ENCODE measurements around the gene RNASEL.
"Not testable (repeated sequence)": the region's sequence is repeated elsewhere in the genome, so short reads cannot be mapped to it uniquely, and the experiment has no call there.

Gene RNASEL

GRCh38 chr1:182633031-182633430, 44.0 kb upstream of the RNASEL start:
- no peak for DNase-seq (ENCODE audit: low spot score)
- POLR2A ChIA-PET (ENCODE audit: low non-redundant PET): no interaction called here
- TF ChIP-seq CTCF (conservative IDR thresholded peaks at IDR 0.05; ENCODE audit: low read depth): no peak
- CTCF ChIA-PET: interaction anchor here (0.7 kb wide), 1 partner anchor 37 kb away, joined by 3 read pairs; no protein-coding TSS in a partner anchor
- no peak overlapping the region for H3K27ac ChIP-seq

GRCh38 chr1:182632441-182632857, 43.4 kb upstream of the RNASEL start:
- POLR2A ChIA-PET (ENCODE audit: low non-redundant PET); CTCF ChIA-PET; DNase-seq (ENCODE audit: low spot score); H3K27ac ChIP-seq: not testable (repeated sequence)

- ChIA-PET POLR2A (ENCODE audit: low non-redundant PET) (no interaction called here), CTCF (no interaction called here)
- TF ChIP-seq CTCF (conservative IDR thresholded peaks at IDR 0.05; ENCODE audit: low read depth): no peak
- no peak for DNase-seq (ENCODE audit: low spot score)
- H3K27ac ChIP-seq: no peak overlapping the region
Observed at GRCh38 chr1:182631954-182632353, 42.9 kb upstream of the RNASEL start.

GRCh38 chr1:182631053-182631677, 42.1 kb upstream of the RNASEL start:
- no peak for TF ChIP-seq CTCF (conservative IDR thresholded peaks at IDR 0.05; ENCODE audit: low read depth)
- H3K27ac ChIP-seq: no peak overlapping the region
- DNase-seq (ENCODE audit: low spot score): no peak
- ChIA-PET POLR2A (ENCODE audit: low non-redundant PET) (no interaction called here), CTCF (no interaction called here)

GRCh38 chr1:182630586-182630985, 41.5 kb upstream of the RNASEL start:
- ChIA-PET POLR2A (ENCODE audit: low non-redundant PET) (no interaction called here), CTCF (no interaction called here)
- no peak for DNase-seq (ENCODE audit: low spot score)
- TF ChIP-seq CTCF (conservative IDR thresholded peaks at IDR 0.05; ENCODE audit: low read depth): no peak
- no peak overlapping the region for H3K27ac ChIP-seq

- H3K27ac ChIP-seq: no peak overlapping the region
- TF ChIP-seq CTCF (conservative IDR thresholded peaks at IDR 0.05; ENCODE audit: low read depth): no peak
- no peak for DNase-seq (ENCODE audit: low spot score)
- ChIA-PET CTCF (interaction anchor here (0.7 kb wide), 1 partner anchor 1500 kb away, joined by 3 read pairs; no protein-coding TSS in a partner anchor), POLR2A (ENCODE audit: low non-redundant PET) (no interaction called here)
Observed at GRCh38 chr1:182629499-182630096, 40.5 kb upstream of the RNASEL start.

GRCh38 chr1:182629080-182629479, 40.0 kb upstream of the RNASEL start:
- no peak overlapping the region for H3K27ac ChIP-seq
- CTCF ChIA-PET: interaction anchor here (0.7 kb wide), 1 partner anchor 1500 kb away, joined by 3 read pairs; no protein-coding TSS in a partner anchor
- POLR2A ChIA-PET (ENCODE audit: low non-redundant PET): no interaction called here
- no peak for DNase-seq (ENCODE audit: low spot score)
- no peak for TF ChIP-seq CTCF (conservative IDR thresholded peaks at IDR 0.05; ENCODE audit: low read depth)

Data from RWPE1 (cell line).